ENCODE data around the gene CDC14B.

- TF ChIP-seq CTCF (IDR thresholded peaks at IDR 0.05; ENCODE audit: insufficient read depth, low read length, poor library complexity, severe bottlenecking) (no peak), EZH2phosphoT487 (conservative IDR thresholded peaks at IDR 0.05; ENCODE audit: low read length) (no peak)
These were observed 107.4 kb downstream of the CDC14B start for GRCh38 chr9:96512240-96512639.
